CD4-positive, alpha-beta T cell treated with Interleukin-17A for 4 hours (primary cell): ENCODE measurements around the gene PAX3.

Experiments used
- DNase-seq: peaks from one replicate; pipeline ENCODE4 v3.0.0-alpha.2; 2020; ENCODE audit warnings: mixed read lengths

PAX3 gene

DNA sequence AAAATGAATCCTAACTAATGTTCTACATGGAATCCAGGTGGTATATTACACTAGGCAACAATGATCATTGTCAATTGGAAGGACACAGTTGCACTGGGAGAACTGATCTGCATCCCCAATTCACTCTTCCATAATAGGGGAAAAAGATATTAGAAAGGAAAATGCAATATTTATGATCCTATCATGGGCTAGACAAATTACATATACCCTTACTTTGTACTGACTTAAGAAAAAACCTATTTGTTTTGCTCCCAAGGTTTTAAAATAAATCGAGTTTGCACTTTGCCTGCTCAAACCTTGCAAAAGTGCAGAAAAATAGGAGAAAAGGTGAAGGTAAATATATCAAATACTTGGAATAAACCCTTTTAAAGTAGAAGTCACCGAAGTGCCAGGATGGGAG is 11.0 kb upstream of the PAX3 start:
- no peak for DNase-seq

DNA sequence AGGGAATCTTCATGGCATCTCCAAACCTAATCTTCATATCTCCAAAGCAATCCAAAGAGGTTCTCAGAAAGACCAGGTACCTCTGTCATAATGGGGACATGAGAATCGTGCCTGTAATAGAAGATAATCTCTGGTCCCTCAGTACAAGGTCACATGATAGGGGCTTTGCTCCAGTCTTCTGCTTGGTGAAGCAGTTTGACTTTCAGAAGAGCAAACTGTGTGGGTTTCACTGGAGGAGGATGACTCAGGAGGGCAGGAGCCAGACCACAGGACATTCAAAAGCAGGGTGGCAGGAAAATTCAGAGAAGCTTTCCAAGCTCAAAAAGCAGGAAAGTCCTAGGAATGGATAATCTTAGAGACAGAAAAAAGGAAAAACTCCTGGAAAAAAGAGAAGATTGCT is 10.6 kb upstream of the PAX3 start:
- DNase-seq, result no peak

- DNase-seq, result no peak
Observed at GRCh38 chr2:222307978-222308730, 9.4 kb upstream of the PAX3 start.

DNA sequence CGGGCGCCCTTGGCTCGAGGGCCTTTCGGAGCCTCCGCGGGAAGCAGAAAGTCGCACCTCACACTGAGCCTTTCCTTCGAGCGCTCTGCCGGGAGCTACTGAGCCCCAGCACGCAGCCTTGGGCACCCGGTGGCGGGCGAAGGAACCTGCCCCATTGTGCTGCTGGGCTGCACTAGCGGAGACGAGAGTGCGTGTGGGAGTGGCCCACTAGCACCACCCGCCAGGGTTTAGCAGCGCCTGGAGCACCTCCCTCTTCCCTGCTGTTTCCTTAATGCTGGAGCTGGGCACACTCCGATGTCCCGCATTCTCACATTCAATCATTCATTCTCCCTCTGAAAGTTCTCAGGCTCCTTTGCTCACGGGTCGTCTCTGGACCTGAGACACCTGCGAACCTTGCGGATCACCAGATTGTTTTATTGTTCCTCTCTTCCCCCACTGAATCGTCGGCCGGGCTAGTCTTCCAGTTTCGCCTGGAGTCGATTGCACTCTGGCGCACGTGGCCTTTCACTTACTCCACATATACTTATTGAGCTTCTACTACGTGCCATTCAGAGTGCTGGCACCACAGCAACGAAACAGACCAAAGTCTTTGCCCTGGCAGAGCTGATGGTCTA is 8.5 kb upstream of the PAX3 start:
- no peak for DNase-seq

- DNase-seq, result no peak
Observed at GRCh38 chr2:222306393-222307142, 7.8 kb upstream of the PAX3 start.

DNA sequence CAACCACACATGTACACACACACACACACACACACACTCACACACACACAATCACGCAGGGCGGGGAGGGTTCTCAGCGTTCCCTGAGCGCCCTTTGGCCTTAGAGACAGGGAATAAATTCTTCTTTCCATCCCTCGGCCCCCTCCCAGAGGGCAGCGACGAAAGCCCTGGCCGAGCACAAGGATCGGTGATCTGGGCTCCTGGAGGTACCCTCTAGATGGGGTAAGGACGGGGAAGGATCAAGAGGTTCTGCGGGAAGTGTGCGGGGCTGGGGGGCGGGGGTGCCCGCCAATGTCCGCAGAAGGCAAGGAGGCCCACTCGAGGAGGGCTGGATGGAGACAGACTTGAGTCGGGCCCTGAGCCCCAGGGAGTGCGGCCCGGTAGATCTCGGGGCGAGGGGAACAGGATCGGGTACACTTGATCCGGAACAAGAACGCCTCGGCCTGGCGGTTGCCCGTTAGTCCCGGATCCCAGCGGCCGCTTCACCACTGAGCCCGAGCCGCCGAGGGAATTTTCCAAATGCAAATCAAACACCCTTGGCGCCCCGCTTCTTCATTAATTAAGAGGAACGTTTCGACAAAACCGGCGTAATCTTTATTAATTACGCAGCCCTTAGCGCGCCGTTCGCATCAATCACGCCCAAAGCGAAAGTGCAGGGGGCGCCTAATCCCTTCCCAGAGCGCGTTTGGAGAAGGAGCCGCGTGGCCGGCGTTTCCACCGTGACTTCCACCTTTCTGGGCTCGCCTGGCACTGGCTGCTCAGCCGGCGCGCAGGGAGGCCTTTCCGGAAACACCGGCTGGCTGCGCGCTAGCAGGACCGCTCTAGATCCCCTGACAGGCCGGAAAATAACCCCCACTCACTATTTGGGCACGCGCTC is 7.0 kb upstream of the PAX3 start:
- DNase-seq, result no peak

- no peak for DNase-seq
Observed at GRCh38 chr2:222304737-222305515, 6.1 kb upstream of the PAX3 start.

- no peak for DNase-seq
Observed at GRCh38 chr2:222303828-222304736, 5.3 kb upstream of the PAX3 start.

DNA sequence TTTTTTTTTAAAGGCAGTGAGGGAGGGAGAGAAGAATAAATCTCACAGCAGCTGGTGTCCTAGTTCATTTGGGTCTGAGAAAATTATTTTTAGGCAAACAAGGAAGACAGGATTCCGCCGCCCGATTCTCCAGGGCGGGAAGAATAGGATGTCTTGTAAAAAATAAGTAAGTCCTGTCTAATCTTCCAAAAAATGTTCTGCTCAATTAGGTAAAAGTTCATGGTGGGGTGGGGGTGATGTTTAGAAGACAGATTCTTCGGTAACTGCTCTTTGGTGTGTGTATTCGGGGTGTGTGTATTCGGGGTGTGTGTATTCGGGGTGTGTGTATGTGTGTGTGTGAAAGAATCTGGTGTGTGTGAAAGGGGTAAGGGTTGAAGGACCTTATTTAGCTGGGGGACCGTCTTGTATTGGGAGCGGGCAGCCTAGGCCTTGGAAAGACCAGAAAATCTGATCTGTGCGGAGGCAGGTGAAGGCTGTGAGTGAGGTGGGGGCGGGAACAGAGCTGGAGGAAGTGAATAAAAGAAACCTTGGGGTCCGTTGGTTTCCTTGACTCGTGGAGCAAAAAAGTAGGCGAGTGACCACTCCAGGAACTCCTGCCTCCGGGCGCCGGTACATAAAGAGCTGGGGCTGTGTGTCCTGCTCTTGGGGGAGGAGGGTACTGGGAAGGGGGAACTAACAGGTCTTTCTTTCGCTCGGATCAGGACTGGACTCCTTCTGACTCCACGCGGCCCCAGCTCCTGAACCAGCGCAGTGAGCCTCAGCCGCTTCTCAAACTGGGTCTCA is 4.4 kb upstream of the PAX3 start:
- no peak for DNase-seq

DNA sequence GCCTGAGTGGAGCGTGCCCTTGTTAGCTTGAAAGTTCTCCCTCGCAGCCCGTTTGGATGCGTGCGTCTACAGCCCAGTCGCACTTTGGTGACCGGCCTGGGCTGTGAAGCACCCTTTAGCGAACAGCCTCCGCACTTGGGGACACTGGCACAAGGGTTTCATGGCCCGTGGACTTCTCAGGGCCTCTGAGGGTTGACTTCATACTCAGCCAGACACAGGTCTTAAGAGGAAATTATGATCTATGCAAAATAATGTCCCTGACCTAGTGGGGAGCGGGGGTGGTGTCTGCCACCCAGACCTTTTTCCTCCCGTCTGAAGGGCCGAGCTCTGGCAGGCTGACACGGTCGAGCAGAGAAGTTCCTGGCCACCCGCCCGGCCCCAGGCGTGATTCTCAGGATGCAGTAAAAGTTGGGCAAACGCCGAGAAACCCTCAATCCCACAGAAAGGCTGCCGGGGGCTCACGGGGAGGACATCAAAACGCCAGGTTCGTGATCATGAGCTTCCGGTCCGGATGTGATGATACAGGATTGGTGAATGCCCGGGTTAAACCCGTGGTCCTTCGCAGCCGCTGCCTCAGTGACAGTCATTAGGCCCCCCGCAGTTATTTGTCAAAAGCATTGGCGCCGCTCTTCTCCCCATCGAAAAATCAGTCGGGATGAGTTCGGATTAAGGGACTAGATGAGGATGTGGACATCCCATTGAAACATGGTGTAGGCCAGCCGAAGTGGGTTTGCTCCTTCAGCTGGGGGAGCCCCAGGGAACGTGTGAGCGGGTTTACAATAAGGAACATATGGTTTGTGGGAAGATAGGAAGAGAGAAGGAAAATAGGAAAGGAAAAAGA is 3.6 kb upstream of the PAX3 start:
- DNase-seq, result no peak

DNA sequence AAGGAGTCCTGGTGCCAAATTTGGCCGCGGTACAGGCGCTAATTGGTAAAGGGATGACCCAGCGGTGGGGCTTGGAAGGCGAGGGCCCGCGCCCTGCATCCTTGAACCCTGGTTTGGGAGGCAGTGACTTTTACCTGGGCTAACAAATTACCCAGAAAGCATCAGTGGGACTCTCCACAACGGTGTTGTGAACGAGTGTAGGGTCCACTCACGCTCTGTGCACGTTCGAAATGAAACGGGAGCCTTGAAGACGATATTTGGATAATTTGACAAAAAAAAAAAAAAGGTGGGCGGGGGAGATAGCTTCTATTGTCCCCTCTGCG is 3.0 kb upstream of the PAX3 start:
- DNase-seq, result no peak

- no peak for DNase-seq
Observed at GRCh38 chr2:222301053-222301795, 2.4 kb upstream of the PAX3 start.

GRCh38 chr2:222300726-222301052 is 1.9 kb upstream of the PAX3 start:
- DNase-seq, result no peak

- DNase-seq, result no peak
Observed at GRCh38 chr2:222299906-222300725, 1.3 kb upstream of the PAX3 start.

- no peak for DNase-seq
Observed at GRCh38 chr2:222298001-222298310, 842 bp downstream of the PAX3 start.

DNA sequence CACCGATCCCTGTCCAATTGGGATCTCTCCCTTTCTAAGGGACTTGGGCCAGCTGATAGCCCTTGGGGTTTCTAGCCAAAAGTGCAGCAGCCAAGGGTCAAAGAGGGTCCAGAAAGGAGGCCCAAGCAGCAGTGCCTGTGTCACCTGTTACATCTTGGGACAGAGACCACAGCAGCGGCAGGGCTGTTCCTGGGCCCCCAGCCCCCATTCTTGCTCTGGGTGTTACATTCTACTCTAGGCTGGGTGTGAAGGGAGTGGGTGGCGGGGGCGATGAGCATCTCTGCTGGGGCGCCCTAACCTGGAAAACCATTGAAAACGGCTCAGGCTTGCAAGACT is 1.2 kb downstream of the PAX3 start:
- DNase-seq, result no peak

DNA sequence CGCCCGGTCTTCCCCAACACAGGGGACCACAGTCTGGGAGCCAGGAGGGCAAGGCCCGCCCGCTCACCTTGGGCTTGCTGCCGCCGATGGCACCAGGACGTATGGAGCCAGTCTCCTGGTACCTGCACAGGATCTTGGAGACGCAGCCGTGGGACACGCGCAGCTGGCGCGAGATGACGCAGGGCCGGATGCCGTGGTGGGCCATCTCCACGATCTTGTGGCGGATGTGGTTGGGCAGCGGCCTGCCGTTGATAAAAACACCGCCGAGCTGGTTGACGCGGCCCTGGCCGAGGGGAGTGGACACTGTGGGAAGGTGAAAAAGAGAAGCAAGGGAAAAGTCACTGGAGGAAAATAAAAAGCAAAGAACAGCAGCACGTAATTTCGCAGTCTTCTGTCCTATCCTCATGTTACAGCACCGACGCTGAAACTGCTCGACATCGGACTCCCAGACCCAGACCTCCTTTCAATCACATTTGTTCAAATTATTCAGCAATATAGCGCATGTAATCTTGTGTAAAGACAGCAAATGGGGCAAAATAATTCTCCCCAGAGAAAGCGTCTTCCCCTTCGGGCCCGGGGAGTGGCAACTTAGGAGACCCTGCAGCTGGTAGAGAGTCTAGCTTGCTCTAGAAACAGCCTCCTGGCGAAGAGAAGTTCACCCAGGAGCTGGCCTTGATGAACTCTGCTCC is 1.7 kb downstream of the PAX3 start:
- DNase-seq, result no peak

- no peak for DNase-seq
Observed at GRCh38 chr2:222296311-222296741, 2.5 kb downstream of the PAX3 start.
